Stimulated activated CD4-positive, alpha-beta T cell treated with anti-CD3 and anti-CD28 coated beads, Interleukin-1b, Interleukin-23, amount 100 ng/mL, for 24 hours (primary cell): ENCODE data around the gene PTCH1.

Experiments
- DNase-seq, 4 experiments: peaks; one replicate each; pipeline ENCODE4 v3.0.0-alpha.2; 2020; ENCODE audit warnings: low read depth in 4 of 4, low spot score in 1 of 4

The PTCH1 gene

DNA sequence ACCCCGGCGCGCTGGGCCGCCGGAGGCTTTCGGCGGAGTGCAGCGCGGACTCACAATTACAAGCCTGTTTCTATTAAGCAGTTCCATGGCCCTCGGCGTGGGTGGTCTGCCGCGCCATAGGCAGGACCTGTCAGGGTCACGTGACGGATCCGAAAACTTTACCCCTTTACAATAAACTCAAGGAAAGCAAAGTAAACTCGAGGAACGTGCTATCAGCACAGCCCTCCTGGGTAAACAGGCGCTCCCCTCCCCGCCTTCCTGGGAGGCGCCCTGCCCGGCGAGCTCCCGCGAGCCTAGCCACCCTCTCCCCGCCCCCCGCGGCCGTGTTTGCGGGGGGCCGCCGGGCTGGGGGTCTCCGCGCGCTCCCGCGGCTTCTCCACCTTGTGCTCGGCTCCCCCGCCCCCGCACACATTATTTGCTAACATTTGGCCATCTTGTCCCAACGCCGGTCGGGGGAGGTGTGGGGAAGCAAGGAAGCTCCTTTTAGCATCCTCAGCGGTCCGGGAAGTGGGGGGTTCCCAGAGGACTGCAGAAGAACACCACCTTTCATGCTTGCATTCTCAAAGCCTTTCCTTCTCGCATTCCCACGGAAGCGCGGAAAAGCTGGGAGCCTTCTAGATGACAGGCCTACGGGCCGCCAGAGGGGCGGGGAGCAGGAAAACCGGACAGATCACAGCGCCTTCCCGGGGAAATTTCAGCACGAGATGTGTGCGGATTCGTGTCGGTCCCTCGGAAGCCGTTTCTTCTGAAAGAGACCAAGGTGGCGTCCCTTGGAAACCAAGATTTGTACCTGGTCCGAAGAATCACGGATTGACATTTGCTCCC is at the start of gene PTCH1:
PTCH1 (minus strand) TSS at position 238 of the 825 bp plus-strand sequence.
- DNase-seq: no peak

DNA sequence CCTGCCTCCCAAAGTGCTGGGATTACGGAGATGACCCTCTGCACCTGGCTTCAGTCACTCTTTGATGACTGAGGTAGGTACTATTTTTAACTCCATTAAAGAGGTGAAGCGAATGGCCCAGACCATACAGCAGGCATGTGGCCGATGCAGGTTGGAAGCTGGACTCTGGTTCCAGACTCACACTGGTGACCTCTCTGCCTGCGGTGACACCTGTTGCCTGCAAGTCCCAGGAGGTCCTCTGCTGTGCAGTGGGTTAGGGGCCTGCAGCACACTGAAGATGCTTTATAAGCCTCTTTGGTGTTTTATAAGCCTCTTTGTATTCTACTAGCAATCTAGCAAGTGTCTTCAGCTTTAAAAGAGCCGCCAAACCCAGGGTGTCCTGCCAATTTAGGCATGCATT is 49.2 kb upstream of the PTCH1 start:
- DNase-seq: no peak

DNA sequence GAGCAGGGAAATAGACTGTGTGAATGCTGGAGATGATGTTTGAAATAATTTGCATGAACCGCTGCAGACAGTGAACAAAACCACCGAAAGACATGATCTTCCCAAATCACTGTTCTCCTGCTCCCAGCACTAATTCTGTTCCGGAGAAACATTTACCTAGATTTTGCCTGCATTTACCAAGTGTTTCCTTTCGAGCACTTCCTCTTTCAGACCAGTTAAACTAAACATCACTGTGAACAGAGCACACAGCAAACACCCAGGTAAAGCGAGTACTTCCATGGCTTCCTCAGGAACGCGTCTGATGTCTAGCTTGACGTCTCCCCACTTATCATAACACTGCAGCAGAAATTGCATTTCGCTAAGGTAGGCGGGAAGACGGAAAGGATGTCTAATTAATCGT is 45.1 kb upstream of the PTCH1 start:
- no peak for DNase-seq

DNA sequence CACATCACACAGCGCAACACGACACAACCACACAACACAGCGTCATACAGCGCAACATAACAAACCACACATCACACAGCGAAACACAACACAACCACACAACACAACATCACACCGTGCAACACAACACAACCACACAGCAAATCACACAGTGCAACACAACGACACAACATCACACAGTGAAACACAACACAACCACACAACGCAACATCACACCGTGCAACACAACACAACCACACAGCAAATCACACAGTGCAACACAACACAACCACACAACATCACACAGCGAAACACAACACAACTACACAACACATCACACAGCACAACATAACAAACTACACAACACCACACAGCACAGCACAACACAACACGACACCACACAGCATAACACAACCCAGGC is 40.4 kb upstream of the PTCH1 start:
- no peak for DNase-seq

DNA sequence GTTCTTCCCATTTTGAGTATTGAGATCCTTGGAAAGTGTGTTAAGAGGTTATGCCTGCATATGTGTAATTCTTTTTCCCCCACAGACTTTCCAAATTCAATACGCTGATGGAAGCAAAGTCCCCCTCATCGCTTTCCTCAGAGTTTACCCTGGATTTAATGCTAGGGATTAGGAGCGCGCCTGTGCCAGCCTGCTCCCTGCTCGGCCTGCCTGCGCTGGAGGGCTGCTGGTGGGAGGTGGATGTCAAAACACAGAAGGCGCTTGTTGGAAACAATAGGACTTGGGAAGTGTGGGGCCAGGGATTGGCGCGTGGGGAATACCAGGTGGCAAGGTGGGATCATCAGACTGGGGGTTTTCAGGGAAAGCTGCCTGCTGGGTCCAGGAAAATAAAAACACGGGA is 39.8 kb upstream of the PTCH1 start:
- DNase-seq: no peak

DNA sequence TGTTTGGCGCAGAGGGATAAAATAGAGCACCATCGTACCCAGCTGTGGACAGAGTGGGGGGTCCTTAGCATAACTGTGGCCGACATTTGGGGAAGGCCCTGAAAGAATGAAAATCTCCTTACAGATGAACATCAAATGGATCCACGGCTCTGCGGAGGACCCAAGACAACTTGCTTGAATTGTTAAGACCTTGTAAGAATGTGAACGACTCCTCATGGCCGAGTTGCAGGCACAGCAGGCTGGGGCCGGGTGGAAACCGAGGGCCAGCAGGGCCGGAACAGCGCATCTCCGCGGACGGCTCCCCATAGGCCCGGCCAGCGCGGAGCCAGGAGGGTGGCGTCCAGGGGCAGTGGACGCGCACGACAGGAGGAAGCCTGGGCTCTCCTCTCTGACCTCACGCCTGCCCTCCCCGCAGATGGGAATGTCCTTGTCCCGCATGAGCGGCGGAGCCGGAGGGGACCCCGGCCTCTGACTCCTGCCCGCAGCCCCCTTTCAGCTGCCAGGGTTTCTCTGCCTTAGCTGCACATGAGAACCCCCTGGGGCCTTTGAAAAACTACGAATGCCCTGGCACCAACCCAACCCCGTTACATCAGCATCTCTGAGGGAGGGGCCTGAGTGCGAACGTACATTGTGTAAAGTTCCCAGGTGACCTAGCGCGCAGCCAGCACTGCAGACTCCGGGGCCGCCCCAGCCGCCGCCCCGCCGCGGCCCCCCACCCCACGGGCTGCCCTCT is 36.2 kb upstream of the PTCH1 start:
- peak in 1 of 4 experiments; percentile 11 for DNase-seq

DNA sequence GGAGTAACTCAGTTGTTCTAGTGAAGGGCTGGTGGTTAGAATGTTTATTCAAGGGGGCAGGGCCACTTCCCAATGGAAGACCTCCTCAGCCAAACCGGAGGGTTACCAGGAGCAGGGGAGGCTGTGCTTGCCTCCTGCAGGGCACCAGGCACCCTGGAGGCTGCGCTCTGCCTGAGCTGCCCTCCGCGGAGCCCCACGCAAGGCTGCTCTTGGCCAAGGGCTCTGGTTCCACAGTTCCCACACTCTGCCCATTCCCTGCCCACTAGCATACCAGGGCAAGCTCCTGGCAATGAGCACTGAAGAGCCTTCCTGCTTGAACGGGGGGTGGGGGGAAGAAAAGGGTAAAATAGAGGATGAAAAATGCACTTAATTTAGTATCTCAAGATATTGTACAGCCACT is 35.5 kb upstream of the PTCH1 start:
- DNase-seq: no peak

DNA sequence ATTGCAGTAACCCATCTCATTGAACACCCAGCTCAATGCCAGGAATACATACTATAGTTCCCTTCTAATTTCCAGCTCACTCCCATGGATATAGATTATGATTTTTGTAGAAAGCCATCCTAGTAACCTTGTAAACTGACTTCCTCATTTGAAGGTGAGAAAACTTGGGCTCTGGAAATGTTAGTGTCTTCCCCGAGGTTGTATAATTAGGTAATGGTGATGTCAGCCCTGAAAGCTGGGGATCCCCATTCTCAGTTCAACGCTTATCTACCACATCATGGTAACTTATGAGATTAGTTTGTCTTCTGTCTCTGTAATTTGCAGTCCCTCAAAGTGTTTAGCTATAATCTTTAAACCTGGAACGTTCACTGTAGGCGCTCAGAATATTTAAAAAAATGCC is 34.6 kb upstream of the PTCH1 start:
- DNase-seq: no peak

DNA sequence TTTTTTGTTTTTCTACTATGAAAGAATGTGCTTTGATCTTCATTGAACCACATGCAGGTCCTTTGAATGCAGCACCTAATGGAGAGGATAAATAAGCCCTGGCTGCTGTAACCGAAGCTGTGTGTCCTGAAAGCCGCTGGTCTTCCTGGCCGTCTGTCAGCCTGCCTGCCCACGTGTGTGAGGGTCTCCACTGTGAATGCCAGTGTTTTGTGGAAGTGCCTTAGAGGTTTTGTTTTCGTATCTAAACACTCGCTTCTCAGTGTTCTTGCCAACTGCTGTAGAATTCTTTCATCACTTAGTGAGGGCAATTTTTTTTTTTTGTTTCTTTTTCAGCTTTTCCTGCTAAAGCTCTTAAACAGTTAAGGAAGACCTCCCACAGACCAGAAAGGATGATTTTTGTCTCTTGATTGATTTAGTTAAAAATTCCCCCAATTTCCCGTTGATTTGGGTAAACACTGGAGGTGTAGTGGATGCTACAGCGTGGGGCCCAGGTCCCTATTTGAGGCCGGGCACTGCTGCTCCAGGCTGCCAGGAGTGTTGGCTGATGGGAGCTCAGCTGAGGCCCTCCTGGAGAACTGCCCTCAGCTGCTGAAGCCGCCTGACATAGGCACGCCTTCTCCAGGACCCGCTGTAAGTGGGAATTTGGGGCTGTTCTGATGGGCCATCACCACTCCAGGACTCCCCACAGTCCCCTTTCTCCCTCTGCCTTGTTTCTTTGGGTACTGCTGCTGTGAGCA is 29.2 kb upstream of the PTCH1 start:
- no peak for DNase-seq

DNA sequence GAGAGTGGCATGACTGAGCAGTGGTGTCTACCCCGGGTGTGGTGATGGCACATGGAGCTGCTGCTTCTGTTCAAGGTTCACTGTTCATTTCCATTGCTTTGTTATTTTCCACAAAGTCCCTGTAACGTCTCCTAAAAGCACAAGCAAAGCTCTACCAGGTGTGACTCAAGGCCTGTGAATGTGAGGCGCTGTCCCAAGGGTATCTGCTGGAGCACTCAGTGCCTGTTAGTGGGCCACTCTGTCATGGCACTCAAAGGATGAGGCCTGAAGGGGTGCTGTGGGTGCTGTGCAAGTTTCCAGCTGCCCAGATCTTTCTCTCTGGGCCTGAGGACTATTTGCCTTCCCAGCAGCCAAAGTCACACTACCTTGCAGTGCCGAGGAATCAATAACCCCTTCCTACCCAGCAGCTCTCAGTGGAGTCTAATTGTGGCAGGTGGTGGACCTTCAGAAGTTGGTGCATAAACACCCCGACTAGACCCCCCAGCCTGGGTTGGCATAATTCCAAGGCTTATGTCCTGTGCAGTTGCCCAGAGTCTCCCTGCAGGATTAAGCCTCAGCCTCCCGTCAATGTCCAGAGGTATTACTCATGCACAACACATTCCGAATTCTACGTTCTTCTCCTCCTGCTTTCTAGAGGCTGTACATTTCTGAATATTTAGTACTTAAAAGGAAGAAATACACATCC is 17.4 kb upstream of the PTCH1 start:
- no peak for DNase-seq

DNA sequence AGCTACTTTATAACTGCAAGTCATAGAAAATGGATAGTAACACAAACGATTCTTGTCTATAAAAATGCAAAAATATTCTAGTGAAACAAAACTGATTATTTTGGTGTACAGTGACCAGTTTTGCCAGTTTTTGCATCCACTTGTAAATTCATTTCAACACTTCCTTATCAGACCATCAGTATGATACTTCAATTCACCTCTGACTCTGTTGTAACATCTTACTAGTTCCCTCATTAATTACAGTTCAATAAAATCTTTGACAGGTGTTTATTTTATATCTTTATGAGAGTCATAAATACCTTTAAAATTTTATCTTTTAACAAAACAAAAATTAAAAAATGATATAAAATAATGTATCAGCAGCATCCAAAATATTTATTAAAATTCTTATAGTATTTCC is 13.1 kb upstream of the PTCH1 start:
- no peak for DNase-seq

DNA sequence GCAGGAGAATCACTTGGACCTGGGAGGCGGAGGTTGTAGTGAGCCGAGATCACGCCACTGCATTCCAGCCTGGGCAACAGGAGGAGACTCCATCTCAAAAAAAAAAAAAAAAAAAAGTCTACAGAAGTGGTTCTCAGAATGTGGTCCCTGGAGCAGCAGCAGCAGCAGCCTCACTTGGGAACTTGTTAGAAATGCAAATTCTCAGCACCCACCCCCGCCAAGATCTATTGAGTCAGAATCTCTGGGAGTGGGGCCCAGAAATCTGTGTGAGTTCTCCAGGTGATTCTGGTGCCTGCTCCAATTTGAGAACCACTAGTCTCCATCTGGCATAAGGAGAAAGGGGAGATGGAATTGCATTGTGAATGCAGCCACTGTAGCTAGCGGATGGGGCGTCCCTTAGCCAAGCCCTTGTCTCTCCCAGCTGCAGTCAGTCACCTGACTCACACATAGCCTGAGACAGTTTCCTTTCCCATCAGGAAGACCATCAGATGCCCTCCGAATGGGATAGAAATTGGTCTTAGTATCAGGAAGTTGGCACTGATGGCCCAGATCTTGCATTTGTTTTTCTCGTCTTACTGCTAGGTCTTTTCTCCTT is 12.2 kb upstream of the PTCH1 start:
- DNase-seq: no peak

DNA sequence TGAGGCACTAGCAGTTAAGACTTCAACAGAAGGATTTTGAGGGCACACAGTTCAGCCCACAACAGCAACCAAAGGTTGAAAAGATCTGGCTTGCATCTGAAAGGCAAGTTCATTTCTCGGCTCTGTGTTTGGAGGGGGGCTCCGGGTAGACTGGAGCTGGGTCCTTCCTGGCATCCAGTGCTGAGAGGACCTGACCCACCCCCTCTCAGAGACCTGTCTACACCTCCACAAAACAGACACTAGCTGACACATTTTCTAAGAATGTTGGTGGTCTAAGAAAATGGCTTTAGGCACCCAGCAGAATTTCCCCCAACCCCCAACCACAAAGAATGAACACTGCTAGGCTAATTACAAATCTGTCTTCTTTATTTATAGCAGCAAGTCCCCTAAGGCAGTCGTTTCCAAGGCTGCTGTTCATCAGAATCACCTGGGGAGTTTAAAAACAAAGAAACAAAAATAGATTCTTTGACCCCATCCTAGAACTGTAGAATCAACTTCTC is 6.2 kb upstream of the PTCH1 start:
- DNase-seq: no peak

DNA sequence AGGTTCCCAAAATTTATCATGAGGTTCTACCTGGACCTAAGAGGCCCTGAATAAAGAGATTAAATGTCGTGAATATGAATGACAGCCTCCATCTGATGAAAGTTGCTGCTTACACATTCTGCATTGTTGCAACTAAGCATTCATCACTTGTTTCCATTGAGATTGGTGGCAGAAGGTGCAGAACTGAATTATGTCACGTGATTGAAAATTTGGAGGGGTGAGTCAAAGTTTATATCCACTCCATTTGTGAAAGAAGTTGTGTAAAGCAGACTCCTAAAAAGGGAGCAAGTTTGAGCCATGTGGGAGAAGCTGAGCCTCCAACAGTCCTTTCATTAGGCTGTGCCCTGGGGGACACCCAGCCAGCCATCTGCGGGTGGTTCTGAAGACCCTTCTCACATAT is 4.9 kb upstream of the PTCH1 start:
- DNase-seq: no peak

DNA sequence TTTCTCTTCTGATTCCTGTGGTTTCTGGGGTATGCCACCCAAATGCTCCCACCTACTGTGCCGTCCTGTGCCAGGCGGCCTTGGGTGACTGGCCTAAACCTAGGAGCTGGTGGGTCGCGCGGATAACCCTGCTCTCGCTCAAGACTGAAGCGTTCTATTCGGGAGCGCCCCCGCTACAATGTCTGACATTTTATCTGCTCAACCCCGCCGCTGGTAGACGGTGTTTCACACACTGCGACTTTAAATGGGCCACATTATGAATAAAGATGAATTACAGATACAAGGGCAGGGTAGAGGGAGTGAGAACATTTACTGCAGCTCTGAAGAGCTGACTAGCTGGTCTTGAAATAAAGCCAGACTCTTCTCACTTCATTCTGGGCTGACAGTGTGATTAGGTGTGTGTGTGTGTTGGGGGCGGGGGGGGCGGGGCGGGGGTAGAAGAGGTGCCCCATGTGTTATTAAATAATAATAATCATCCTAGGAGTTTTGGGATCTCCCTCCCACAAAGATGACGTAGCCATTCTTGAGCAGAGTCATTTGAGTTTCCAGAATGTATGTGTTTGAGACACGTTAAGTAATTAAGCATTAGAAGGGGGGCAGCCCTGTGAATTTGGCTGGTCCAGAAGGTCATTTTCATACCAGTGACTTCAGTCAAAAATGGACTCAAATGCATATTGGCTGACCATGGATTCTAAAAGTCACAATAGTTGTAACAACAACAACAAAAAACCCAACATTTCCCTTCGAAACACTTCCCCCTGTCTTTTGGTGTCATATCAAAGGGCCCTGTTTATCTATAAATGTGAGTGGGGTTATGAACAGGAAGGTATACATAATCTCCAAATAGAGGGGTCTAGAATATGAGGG is 1.0 kb upstream of the PTCH1 start:
- DNase-seq: no peak

DNA sequence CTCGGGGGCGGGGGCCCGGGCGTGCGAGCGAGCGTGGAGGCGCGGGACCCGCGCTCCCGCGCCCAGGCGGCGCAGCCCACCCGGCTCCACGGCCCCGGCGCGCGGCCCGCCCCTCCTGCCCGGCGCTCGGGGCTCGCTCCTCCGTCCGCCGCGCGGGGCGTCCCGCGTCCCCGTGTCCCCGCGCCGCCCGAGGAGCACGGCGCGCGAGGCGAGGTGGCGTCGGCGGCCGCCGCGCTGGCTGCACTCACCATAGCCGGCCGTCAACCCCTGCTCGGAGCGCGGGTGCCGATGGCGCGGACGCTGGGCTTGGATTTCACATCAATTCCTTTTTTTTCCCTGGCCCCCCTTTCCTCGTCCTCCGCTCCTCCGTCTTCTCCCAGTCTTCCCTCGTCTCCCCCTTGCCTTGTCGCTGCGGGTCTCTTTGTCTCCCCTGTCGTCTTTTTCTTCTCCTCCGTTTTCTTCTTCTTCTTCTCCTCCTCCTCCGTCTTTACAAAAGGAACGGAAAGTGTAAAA is 494 bp downstream of the PTCH1 start:
- DNase-seq: no peak

DNA sequence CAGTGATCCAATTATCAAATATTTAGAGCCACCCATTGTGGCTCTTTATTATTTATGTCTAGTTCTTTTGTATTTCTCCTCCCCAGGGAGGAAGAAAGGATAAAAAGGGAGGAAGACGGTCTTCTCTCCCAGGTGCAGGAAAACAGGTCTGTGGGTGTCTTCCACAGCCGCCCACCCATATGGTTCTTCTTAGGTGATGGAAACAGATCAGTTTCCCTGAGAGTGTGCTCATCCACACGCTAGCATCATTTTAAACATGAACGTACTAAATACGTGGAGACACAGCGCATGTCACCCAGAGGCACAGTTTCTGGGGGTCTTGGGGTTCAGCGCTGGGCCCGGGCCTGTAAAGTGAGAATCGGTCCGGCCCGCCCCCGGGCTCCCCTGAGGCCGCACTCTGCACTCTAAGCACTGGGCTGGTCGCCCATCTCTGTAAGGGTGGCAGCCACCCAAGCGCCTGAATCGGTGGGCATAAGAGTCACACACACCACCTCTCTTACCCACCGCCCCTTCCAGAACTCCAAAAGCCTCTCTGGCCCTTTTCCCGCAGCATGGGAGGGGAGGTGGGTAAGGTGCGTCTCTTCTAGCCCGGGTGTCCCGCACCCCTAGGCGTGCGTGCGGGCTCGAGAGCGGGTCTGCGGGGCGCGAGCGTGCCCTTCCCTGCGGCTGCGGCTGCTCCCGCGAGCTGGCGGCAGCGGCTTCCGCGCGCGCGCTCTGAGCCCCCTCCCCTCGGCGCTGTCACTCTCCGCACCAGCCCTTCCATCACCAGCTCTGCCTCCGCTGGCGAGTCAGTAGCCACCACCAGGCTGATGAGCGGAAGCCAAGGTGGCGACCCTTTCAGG is 1.3 kb downstream of the PTCH1 start:
- DNase-seq: peak in 1 of 4 experiments; percentile 38

DNA sequence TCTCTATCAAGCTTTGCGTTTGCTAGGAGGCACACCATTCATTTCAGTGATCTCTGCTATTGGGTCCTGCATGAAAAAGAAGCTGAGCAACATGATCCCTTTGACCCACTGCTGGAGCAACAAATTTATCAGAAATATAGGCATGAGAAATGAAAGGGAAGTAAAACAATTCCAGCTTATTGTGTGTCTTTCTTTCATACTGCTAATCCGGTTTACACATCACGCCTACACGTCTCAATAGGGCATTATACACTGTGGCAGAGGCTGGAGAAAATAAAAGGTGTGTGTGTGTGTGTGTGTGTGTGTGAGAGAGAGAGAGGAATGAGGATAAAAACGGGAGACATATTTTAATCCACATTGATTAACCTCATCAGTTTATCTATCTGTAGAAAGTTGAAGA is 2.4 kb downstream of the PTCH1 start:
- no peak for DNase-seq

DNA sequence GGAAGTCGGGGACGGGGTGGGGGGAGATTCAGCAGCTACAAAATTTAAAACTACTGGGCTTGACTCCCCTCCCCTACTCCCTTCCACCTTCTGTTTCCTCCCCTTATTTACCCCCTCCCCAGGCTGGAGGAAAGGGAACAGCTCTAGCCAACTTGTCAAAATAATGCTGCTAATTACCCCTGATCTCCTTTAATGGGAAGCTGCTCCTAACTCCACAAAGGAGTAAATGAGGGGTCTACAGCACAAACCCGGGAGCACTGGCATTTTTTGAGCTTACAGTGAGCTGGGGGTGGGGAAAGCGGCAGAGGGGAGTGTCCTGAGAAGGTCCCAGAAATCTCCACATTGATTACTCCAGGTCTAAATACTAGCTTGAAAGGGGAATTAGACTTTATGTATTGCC is 3.1 kb downstream of the PTCH1 start:
- DNase-seq: no peak
